Activated B cell treated with CpG ODN at 0.5 μM for 24 hours (primary cell): ENCODE data around the gene ZNF658. TPM values are rescaled to one million over a fixed set of nuclear protein-coding genes. Genes with fewer than 3 reads are reported as not detected.
A peak's percentile ranks its signal among the peaks of the same experiment; 100 is the strongest.
"Not testable (repeated sequence)": the region's sequence is repeated elsewhere in the genome, so short reads cannot be mapped to it uniquely, and the experiment has no call there.

Experiments used
- ATAC-seq: fragments of 200-7000 bp; cut with Tn5 transposase; one replicate; pipeline ENCODE4 v1.10.0; 2021; ENCODE audit warnings: low read depth, mild to moderate bottlenecking, moderate library complexity
- CTCF ChIA-PET: fragments of 350-600 bp; sonication (Branson Sonifier 250); formaldehyde crosslinking; loops from one replicate; lab custom pipeline; 2021; ENCODE audit warnings: antibody characterized with exemption; lab: Charles Lee
- POLR2A ChIA-PET: fragments of 350-600 bp; sonication (Branson Sonifier 250); formaldehyde crosslinking; loops from one replicate; lab custom pipeline; 2021; ENCODE audit warnings: antibody characterized with exemption; lab: Charles Lee
- DNase-seq: peaks from one replicate; pipeline ENCODE4 v3.0.0; 2022
- H3K27ac Mint-ChIP-seq: one replicate; pipeline ENCODE4 v1.8.0; 2020; ENCODE audit warnings: mixed read lengths
- H3K27me3 Mint-ChIP-seq: one replicate; pipeline ENCODE4 v1.8.0; 2021; ENCODE audit warnings: mixed read lengths
- H3K36me3 Mint-ChIP-seq: one replicate; pipeline ENCODE4 v1.8.0; 2021; ENCODE audit warnings: low read depth, mixed read lengths
- H3K4me1 Mint-ChIP-seq: one replicate; pipeline ENCODE4 v1.8.0; 2021; ENCODE audit warnings: mixed read lengths
- H3K4me3 Mint-ChIP-seq: one replicate; pipeline ENCODE4 v1.8.0; 2020; ENCODE audit warnings: mild to moderate bottlenecking, mixed read lengths
- H3K9me3 Mint-ChIP-seq: one replicate; pipeline ENCODE4 v1.8.0; 2020; ENCODE audit warnings: mixed read lengths
- intact Hi-C: fragments of 100-400 bp; cut with micrococcal nuclease; formaldehyde crosslinking; loops from one replicate; pipeline ENCODE4 v1.15.1; 2024
- total RNA-seq: library from RNA; stranded (reverse); gene quantifications from 2 replicates; pipeline ENCODE4 v1.2.3, GENCODE V29; 2022

ZNF658 gene
- total RNA-seq: 3.7 and 4.7 TPM in 2 replicates

DNA sequence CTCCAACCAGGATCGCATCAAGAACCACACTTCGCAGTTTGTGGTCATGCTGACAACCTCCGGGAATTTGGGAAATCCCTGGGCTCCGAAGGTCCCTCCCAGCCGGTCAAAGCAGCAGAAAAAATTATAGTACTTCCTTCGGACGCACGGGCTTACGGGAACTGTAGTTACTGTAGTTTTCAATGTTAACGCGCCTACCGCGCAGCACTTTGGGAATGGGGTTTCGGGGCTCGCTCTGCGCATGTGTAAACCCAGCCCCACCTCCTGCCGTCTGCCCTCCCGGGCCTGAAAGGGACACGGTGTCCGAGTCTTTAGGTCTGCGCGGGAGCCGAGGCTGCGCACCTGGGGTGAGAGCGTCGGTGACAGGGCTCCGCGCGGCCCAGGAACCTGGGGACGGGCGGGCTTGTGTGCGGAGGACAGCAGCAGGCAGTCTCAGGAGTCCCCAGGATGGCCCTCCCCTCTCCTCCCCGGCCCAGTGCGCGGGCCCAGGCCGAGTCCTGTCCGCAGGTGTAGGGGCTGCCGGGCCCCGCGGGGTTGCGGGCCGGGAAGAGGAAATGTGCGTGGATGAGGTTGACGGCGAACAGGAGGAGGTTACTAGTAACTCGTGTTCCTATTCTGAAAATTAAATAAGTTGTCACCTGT lies at the start of gene ZNF658:
Gene ZNF658, plus strand, starts transcription at position 236 of the 642 bp plus-strand sequence. CDS start 2,837 bp downstream, outside the sequence.
- H3K36me3 Mint-ChIP-seq, H3K27me3 Mint-ChIP-seq, intact Hi-C loops, CTCF ChIA-PET, POLR2A ChIA-PET, H3K9me3 Mint-ChIP-seq, H3K4me1 Mint-ChIP-seq: not testable (repeated sequence)
- H3K4me3 Mint-ChIP-seq: peak within 1 kb of the TSS; percentile 95
- DNase-seq (peak; percentile 55), ATAC-seq (peak; percentile 93)
- H3K27ac Mint-ChIP-seq: peak within 1 kb of the TSS; percentile 86

DNA sequence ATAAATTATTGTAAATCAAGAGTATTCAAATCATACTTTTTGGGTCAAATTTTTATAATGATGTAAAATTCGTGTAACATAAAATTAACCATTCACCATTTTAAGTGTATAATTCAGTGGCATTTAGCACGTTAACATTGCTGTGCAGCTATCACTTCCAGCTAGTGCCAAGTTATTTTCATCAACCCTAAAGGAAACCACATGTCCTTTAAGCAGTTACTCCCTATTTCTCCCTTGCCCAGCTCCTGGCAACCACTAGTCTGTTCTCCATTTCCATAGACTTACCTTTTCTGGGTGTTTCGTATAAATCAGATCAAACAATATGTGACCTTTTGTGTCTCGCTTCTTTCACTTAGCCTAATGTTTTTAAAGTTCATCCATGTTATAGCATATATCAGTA lies 38.8 kb upstream of the ZNF658 start:
- CTCF ChIA-PET, H3K4me3 Mint-ChIP-seq, H3K9me3 Mint-ChIP-seq, intact Hi-C loops, POLR2A ChIA-PET, H3K36me3 Mint-ChIP-seq, H3K27ac Mint-ChIP-seq, H3K4me1 Mint-ChIP-seq, H3K27me3 Mint-ChIP-seq, ATAC-seq, DNase-seq: not testable (repeated sequence)

DNA sequence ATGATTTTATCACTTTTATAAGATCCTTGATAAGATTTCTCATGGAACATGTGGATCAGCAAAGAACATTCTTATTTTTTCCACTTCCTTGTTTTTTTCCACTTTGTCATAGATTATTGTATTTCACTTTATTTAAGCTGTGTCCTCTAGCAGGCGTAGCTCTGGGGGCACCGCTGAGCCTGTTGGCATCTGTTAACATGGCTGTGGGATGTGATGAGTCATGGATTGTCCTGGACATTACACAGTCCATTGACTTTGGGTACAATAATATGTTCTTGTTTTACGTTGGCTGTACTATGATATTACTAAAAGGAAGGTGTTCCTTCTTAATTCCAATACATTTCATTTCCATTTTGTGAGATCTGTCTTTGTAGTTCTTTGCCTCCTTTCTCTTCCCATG lies 31.9 kb upstream of the ZNF658 start:
- intact Hi-C loops, H3K4me1 Mint-ChIP-seq, CTCF ChIA-PET, H3K36me3 Mint-ChIP-seq, H3K27ac Mint-ChIP-seq, DNase-seq, H3K9me3 Mint-ChIP-seq, ATAC-seq, H3K27me3 Mint-ChIP-seq, H3K4me3 Mint-ChIP-seq, POLR2A ChIA-PET: not testable (repeated sequence)

DNA sequence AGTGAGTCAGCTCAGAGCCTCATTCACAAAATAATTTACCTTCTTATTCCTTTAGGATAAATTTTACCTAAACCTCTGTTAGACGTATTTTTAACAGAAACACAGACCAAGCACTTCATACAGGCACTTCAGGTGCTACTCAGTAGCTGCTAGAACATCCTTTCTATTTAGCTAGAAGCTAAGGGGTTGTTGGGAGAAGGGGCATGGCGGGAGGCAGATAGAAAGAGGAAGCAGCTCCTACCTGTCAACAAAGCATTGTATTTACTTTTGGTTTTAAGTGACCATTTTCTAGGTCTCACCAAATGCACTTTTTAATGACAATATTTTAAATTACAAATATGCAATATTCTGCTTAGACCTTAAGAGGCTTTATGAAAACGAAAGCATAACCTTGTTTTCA lies 19.9 kb upstream of the ZNF658 start:
- CTCF ChIA-PET, H3K27ac Mint-ChIP-seq, H3K9me3 Mint-ChIP-seq, H3K4me1 Mint-ChIP-seq, H3K4me3 Mint-ChIP-seq, DNase-seq, H3K36me3 Mint-ChIP-seq, H3K27me3 Mint-ChIP-seq, ATAC-seq, intact Hi-C loops, POLR2A ChIA-PET: not testable (repeated sequence)

DNA sequence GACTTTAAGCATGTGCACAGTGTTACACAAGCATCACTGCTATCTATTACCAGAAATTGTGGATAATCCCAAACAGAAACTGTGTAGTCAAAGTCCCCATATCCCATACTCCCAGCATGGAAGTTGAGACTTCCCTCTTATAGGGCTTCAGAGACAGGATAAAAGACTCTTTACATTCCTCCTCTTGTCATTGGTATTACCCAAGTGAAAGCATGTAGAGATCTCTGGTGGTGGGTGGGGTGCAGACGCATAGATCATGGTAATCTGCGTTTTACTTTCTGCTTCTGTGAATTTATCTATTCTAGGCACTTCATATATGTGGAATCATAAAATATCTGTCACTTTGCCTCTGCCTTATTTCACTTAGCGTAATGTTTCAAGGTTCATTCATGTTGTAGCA lies 18.7 kb upstream of the ZNF658 start:
- H3K36me3 Mint-ChIP-seq, CTCF ChIA-PET, POLR2A ChIA-PET, ATAC-seq, DNase-seq, H3K4me3 Mint-ChIP-seq, intact Hi-C loops, H3K4me1 Mint-ChIP-seq, H3K27ac Mint-ChIP-seq, H3K27me3 Mint-ChIP-seq, H3K9me3 Mint-ChIP-seq: not testable (repeated sequence)

DNA sequence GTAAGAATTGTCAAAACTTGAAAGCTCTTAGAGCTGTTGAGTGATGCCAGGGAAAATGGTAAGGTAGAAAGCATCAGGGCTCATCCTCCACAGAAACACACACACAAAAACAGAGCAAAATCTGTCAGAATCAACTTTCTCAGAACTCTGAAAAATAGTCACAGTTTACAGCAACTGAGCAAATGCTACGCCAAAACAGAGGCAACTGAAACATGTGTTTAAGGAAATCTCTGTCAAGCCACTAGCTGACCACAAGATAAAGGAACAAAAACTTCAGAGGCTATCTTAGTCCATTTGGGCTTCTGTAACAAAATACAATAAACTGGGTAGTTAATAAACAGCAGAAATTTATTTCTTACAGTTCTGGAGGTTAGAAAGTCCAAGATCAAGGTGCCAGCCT lies 10.2 kb upstream of the ZNF658 start:
- H3K27ac Mint-ChIP-seq, H3K4me3 Mint-ChIP-seq, H3K36me3 Mint-ChIP-seq, CTCF ChIA-PET, H3K4me1 Mint-ChIP-seq, intact Hi-C loops, DNase-seq, H3K9me3 Mint-ChIP-seq, H3K27me3 Mint-ChIP-seq, POLR2A ChIA-PET, ATAC-seq: not testable (repeated sequence)

DNA sequence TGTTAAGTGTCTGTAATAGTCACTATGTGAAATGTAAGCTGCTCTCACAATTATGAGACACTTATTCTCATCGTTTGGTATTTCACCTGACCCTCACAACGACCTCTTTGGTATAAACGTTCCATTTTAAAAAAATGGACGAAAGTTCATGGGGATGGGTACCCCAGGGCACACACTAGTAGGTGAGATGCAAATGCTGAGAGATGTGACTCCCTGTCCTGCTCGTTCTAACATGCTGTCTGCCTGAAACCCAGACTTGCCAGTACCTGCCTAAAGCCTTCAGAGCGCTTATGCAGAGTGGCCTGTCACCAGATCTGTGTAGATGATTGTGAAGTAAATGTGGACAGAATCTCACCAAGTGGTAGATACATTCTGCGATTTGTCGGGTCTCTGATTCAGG lies 616 bp downstream of the ZNF658 start:
- H3K27me3 Mint-ChIP-seq, ATAC-seq, H3K4me1 Mint-ChIP-seq, POLR2A ChIA-PET, H3K27ac Mint-ChIP-seq, DNase-seq, CTCF ChIA-PET, intact Hi-C loops, H3K9me3 Mint-ChIP-seq, H3K36me3 Mint-ChIP-seq: not testable (repeated sequence)
- H3K4me3 Mint-ChIP-seq: peak overlapping the region; percentile 95

DNA sequence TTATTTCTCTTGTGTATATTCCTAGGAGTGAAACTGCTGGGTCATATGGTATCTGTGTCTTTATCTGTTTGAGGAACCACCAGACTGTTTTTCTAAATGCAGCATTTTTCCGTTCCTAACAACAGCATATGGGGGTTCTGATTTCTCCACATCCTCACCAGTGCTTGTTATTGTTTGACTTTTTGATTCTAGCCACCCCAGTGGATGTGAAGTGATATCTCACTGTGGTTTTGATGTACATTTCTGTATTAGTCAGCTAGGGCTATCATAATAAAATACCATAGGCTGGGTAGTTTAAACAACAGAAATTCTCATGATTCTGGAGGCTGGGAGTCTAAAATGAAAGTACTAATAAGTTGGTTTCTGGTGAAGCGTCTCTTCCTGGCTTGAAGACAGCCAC lies 9.0 kb downstream of the ZNF658 start:
- ATAC-seq, CTCF ChIA-PET, POLR2A ChIA-PET, H3K4me3 Mint-ChIP-seq, H3K9me3 Mint-ChIP-seq, H3K36me3 Mint-ChIP-seq, intact Hi-C loops, DNase-seq, H3K27ac Mint-ChIP-seq, H3K27me3 Mint-ChIP-seq, H3K4me1 Mint-ChIP-seq: not testable (repeated sequence)

DNA sequence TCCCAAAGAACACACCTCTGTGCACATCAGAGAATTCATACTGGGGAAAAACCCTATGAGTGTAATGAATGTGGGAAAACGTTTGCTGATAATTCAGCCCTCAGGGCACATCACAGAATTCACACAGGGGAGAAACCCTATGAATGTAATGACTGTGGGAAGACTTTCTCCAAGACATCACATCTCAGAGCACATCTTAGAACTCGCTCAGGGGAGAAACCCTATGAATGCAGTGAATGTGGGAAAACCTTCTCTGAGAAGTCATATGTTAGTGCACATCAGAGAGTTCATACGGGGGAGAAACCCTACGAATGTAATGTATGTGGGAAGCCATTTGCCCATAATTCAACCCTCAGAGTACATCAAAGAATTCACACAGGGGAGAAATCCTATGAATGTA lies 19.5 kb downstream of the ZNF658 start:
- H3K27ac Mint-ChIP-seq, H3K4me1 Mint-ChIP-seq, ATAC-seq, CTCF ChIA-PET, H3K9me3 Mint-ChIP-seq, POLR2A ChIA-PET, DNase-seq, H3K36me3 Mint-ChIP-seq, H3K4me3 Mint-ChIP-seq, H3K27me3 Mint-ChIP-seq, intact Hi-C loops: not testable (repeated sequence)

DNA sequence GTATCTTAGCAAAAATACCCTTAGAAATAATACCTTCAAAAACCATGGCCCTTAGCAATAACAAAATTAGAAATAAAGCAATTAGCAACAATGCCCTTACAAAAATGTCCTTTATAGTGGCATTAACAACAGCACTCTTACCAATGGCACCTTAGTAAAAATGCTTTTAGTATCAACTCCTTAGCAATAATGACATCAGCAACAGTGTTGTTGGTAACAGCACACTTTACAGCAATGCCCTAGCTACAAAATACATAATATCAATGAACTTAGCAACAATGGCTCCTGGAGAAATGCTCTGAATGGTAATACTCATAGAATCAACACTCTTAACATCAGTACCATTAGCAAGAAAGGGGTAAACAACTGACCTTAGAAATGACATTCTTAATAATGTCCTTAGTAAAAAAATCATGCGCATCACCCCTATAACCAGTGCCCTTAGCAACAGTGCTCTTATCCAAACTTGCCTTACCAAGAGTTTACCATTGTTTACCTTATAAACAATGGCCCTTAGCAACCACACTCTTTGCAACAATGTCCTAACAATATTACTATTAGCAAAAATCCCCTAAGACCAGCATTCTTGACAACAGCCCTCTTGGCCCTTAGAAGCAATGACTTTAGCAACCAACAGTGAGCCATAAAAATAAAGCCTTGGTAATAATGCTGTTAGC lies 35.8 kb downstream of the ZNF658 start:
- H3K9me3 Mint-ChIP-seq, intact Hi-C loops, POLR2A ChIA-PET, H3K27ac Mint-ChIP-seq, H3K4me3 Mint-ChIP-seq, H3K27me3 Mint-ChIP-seq, CTCF ChIA-PET, ATAC-seq, DNase-seq, H3K36me3 Mint-ChIP-seq, H3K4me1 Mint-ChIP-seq: not testable (repeated sequence)

DNA sequence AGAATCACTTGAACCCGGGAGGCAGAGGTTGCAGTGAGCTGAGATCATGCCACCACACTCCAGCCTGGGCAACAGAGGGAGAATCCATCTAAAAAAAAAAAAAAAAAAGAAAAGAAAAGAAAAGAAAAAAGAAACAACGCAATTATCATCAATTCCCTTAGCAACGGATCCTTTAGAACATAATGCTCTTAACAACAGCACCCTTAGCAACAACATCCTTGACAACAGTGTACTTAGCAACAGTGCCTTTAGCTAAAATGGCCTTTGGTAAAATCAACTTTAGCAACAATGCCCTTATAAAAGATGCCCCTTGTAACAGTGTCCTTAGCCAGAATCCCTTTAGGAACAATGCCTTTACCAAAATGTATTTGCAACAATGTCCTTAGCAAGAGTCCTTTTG lies 37.1 kb downstream of the ZNF658 start:
- H3K9me3 Mint-ChIP-seq, CTCF ChIA-PET, POLR2A ChIA-PET, H3K4me3 Mint-ChIP-seq, intact Hi-C loops, H3K4me1 Mint-ChIP-seq, ATAC-seq, H3K27me3 Mint-ChIP-seq, H3K27ac Mint-ChIP-seq, H3K36me3 Mint-ChIP-seq, DNase-seq: not testable (repeated sequence)

DNA sequence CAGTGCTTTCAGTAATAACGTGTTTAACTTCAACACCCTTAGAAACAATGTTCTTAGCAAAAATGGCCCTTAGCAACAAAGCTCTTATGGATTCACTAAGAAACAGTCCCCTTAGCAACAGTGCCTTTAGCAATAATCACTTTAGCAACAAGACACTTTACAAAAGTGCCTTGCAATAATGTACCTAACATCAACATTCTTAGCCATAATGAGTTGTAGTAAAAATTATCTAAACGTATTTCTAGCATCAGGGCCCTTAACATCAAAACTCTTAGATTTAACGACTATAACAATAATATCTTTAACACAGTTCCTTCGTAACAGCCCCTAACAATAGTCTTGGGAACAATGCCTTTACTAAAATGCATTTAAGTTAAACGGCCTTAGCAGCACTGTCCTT lies 37.8 kb downstream of the ZNF658 start:
- H3K27ac Mint-ChIP-seq, H3K36me3 Mint-ChIP-seq, H3K9me3 Mint-ChIP-seq, H3K4me1 Mint-ChIP-seq, intact Hi-C loops, H3K4me3 Mint-ChIP-seq, CTCF ChIA-PET, ATAC-seq, H3K27me3 Mint-ChIP-seq, DNase-seq, POLR2A ChIA-PET: not testable (repeated sequence)
